ENCODE results near the gene MAMLD1.

Gene MAMLD1

GRCh38 chrX:150530821-150531220 lies 167.7 kb downstream of the MAMLD1 start:
- no peak for DNase-seq (ENCODE audit: low read depth in 2 of 2)

DNA sequence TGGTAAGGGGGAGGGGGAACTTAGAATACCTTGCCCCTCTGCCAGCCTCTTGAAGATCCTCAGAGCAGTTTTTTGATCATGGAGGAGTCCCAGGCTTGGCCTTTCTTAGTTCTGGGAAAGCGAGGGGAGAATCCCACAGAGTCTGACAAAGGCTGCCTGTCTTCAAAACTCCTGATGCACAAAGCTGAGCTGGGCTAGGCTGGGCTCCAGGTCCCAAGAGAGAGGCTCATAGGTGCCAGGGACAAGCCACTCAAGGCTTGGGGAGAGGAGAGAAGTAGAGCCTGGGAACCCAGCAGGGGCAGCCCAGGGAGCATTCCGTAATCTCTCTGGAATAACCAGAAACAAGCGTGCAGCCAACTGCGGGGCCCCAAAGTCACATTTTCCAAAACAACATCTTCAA lies 168.3 kb downstream of the MAMLD1 start:
- no peak for DNase-seq (ENCODE audit: low read depth in 2 of 2)

- DNase-seq (ENCODE audit: low read depth in 2 of 2): no peak
Observed at GRCh38 chrX:150533863-150534262, 170.7 kb downstream of the MAMLD1 start.

- no peak for DNase-seq (ENCODE audit: low read depth in 2 of 2)
Observed at GRCh38 chrX:150536455-150537116, 173.5 kb downstream of the MAMLD1 start.

DNA sequence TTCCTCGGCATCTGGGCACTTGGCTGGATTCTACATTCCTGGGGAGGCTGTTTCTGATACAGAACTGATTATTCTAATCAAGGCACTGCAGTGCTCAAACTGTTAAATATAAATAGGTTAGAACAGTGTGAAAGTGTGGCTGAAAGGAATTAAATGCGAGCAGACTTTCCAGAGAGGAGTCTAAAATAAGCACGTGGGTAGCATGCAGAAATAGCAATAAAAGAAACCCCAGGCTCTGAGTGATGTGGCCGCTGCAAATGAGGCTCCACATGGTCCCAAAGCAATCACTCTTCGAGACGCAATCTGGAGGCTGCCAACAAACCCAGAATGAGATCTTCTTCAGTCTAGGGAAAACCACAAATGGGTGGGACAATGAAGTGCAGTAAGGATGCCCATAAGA lies 174.7 kb downstream of the MAMLD1 start:
- DNase-seq (ENCODE audit: low read depth in 2 of 2): no peak

DNA sequence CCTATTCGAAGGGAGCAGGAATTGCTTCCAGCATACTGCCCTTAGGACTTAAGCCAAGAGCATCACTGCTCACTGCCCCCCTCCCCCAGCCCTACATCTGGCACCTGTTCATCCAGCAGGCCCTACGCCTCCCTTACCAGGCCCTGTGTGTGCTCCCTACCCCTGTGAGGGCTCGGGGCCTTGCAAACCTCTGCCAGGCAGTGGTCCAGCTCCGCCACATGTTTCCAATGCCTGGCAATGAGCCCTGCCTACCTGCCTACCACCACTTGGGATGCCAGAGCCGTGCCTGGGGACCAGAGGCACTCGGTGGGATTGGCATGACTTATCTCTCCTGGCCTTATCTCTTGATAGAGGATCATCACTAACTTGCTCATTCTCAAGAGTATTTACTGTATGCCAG lies 177.8 kb downstream of the MAMLD1 start:
- DNase-seq (ENCODE audit: low read depth in 2 of 2): no peak

DNA sequence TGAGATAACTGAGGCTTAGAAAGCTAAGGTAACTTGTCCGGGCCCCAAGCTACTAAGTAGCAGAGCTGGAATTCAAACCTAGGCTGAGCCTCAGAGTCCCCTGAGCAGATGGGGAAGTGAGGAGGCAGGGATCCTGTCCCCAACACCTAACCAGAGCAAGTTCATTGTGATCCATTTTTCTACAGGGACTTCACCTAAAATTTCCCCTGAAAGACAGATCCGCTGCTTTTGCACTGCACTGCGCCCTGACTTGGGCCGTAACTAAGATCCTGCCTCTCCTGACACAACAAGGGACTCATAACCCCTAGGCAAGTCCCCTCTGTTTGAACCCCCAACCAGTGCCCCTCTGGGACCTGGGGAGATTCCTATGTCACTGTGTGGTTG lies 179.7 kb downstream of the MAMLD1 start:
- no peak for DNase-seq (ENCODE audit: low read depth in 2 of 2)

DNA sequence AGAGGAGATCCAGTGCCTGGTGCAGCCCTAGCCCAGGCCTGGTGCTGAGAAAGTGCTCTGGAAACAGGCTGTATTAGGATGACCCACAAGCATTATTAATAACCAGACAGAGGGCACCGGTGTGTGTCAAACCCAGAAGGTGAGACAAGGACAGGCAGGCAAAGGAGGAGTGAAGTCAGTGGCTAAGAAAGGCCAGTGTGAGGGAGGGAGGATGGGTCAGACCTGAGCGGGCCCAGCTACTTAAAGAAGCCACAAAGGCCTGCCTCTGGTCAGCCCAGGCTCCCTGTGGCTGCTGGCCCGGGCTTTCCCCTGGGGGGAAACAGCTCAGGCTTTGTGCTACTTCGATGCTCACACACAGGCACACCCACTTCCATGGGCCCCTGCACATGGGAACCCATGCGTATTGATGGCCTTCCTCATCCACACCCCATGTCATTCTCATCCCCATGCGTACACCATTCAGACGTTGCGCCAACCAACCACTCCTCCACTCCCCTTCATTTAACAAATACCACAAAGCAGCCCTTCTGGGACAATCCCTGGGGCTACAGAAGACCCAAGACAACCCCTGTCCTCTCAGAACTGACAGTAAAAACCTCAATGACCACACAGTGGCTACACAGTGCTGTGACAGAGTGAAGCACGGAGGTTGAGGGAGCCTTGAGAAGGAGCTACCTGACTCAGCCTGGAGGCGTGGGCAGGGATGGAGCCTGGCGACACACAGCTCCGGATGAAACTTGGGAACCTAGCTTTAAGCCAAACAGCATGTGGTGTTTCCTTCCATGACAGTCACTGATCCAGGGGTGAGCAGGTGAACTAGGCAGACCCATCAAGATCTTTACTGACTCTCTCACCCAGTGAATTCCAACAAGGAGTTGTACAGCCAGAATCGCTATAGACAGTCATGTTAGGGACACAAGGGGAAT lies 180.4 kb downstream of the MAMLD1 start:
- no peak for DNase-seq (ENCODE audit: low read depth in 2 of 2)

DNA sequence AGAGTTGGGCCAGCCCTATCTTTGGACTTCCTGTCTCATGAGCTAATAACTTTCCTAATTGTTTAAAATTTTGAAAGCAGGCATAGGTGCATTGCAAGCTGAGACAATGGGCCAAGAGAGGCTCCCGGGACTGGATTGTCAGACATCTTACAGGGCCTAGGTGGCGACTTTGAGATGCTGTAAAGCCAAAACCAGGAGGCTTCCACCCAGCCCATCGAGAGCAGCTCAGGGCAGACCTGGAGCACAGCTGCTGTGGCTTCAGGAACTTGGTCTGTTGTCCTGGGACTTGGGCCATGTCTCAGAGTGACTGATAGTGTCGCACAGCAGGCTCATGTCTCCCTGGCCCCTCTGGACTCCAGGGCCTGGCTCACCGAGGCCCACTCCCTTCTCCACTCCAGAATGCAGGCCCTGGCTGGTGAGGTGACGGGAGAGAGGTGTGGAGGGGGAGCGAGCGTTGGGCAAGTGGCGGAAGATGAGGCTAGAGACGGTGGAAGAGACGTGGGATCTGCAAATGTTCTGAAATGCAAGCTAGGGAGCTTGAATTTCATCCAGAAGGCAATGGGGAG lies 181.2 kb downstream of the MAMLD1 start:
- DNase-seq (ENCODE audit: low read depth in 2 of 2): no peak

DNA sequence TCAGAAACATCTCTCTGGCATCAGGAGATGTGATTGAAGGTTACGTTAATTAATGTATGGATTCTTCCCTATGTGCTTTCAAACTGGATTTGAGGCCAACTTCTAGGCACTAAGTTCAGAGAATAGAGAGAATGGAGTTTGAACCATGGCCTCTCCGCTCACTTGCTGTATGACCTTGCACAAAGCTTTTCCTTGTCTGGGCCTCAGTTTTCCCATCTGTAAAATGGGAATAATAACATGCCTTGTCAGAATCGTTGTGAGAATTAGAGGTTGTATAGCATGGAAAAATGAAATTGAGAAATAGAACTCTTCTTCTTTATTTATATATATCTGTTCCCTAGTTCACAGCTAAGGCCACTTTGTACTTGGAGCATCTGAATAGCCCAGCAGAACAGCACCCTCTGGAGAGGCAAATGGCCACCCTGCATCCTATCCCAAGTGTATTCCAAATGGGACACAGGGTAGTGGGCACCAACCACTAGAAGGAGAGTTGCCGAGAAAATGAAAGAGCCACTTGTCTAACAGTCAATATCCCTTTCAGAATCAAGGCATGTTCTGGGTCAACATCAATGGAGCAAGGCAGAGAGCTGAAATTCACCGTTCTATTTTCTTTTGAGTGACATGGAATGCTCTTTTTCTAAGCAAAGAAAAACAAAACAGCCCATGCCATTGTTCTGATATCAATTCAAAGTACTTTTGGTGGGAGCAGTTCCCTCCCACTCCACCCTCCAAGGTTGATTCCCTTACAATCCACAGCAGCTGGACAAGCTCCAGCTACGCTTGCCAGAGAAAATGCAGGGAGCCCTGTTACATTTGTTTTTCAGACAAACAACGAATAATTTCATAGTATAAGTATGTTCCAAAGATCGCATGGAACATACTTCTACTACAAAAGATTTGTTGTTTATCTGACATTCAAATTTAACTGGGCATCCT lies 182.0 kb downstream of the MAMLD1 start:
- no peak for DNase-seq (ENCODE audit: low read depth in 2 of 2)

- DNase-seq (ENCODE audit: low read depth in 2 of 2): no peak
Observed at GRCh38 chrX:150546711-150547153, 183.6 kb downstream of the MAMLD1 start.

GRCh38 chrX:150547375-150548115 lies 184.4 kb downstream of the MAMLD1 start:
- no peak for DNase-seq (ENCODE audit: low read depth in 2 of 2)

GRCh38 chrX:150548251-150548650 lies 185.1 kb downstream of the MAMLD1 start:
- DNase-seq (ENCODE audit: low read depth in 2 of 2): no peak

GRCh38 chrX:150548684-150549083 lies 185.6 kb downstream of the MAMLD1 start:
- DNase-seq (ENCODE audit: low read depth in 2 of 2): no peak

DNA sequence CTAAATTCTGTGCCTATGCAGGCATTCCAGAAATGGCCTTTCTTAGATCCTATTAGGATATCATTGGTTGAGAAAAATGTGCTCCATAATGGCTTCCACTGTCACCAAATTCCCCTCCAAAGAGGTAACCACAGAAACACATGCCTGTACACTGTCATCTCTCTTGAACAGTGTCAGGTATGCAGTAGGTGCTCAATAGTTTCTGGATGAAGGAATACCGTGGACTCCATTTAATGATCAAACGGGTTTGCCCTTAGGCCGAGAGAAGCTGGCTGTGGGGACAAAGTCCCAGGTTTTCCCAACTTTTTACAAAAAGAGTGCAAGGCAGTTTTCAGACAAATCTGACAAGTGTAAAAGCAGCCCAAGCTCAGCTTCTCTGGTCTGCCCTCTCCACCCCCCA lies 188.8 kb downstream of the MAMLD1 start:
- DNase-seq (ENCODE audit: low read depth in 2 of 2): no peak

GRCh38 chrX:150558424-150558823 lies 195.3 kb downstream of the MAMLD1 start:
- no peak for DNase-seq (ENCODE audit: low read depth in 2 of 2)
